Effector CD4-positive, alpha-beta T cell (primary cell): ENCODE data around the gene MSTN. TPM values are rescaled to one million over a fixed set of nuclear protein-coding genes. Genes with fewer than 3 reads are reported as not detected.

ENCODE experiments used
- DNase-seq: peaks from one replicate; pipeline ENCODE4 v3.0.0-alpha.2; 2020
- total RNA-seq: gene quantifications from one replicate; lab custom pipeline; 2026; lab: John Stamatoyannopoulos, UW

The MSTN gene
- total RNA-seq: not detected

GRCh38 chr2:190062601-190063000 is at the start of gene MSTN:
Gene MSTN, minus strand, starts transcription at chr2:190062729. Its CDS starts 133 bp downstream, at chr2:190062596.
- DNase-seq: no peak

- no peak for DNase-seq
These were observed 48.6 kb upstream of the MSTN start for GRCh38 chr2:190111166-190111565.

- no peak for DNase-seq
These were observed 48.2 kb upstream of the MSTN start for GRCh38 chr2:190110699-190111098.

GRCh38 chr2:190110131-190110530 is 47.6 kb upstream of the MSTN start:
- DNase-seq: no peak

GRCh38 chr2:190107409-190107808 is 44.9 kb upstream of the MSTN start:
- no peak for DNase-seq

GRCh38 chr2:190106783-190107182 is 44.3 kb upstream of the MSTN start:
- no peak for DNase-seq

- no peak for DNase-seq
These were observed 43.0 kb upstream of the MSTN start for GRCh38 chr2:190105554-190105953.

- no peak for DNase-seq
These were observed 40.6 kb upstream of the MSTN start for GRCh38 chr2:190103144-190103543.

GRCh38 chr2:190099890-190100697 is 37.6 kb upstream of the MSTN start:
- DNase-seq: no peak

- no peak for DNase-seq
These were observed 36.3 kb upstream of the MSTN start for GRCh38 chr2:190098851-190099250.

GRCh38 chr2:190097115-190097514 is 34.6 kb upstream of the MSTN start:
- no peak for DNase-seq

- no peak for DNase-seq
These were observed 31.9 kb upstream of the MSTN start for GRCh38 chr2:190094316-190094871.

- no peak for DNase-seq
These were observed 31.3 kb upstream of the MSTN start for GRCh38 chr2:190093793-190094192.

GRCh38 chr2:190090148-190090547 is 27.6 kb upstream of the MSTN start:
- no peak for DNase-seq

GRCh38 chr2:190088917-190089316 is 26.4 kb upstream of the MSTN start:
- peak; percentile 24 for DNase-seq

- DNase-seq: no peak
These were observed 22.2 kb upstream of the MSTN start for GRCh38 chr2:190084704-190085103.

- no peak for DNase-seq
These were observed 19.6 kb upstream of the MSTN start for GRCh38 chr2:190082118-190082517.

GRCh38 chr2:190080527-190081049 is 18.1 kb upstream of the MSTN start:
- DNase-seq: no peak

GRCh38 chr2:190079160-190079559 is 16.6 kb upstream of the MSTN start:
- no peak for DNase-seq

GRCh38 chr2:190075623-190076022 is 13.1 kb upstream of the MSTN start:
- no peak for DNase-seq

GRCh38 chr2:190069936-190070696 is 7.6 kb upstream of the MSTN start:
- DNase-seq: no peak

GRCh38 chr2:190068764-190069163 is 6.2 kb upstream of the MSTN start:
- no peak for DNase-seq

- DNase-seq: no peak
These were observed 3.3 kb upstream of the MSTN start for GRCh38 chr2:190065839-190066238.

- no peak for DNase-seq
These were observed 1.1 kb upstream of the MSTN start for GRCh38 chr2:190063624-190064023.
